NCI-H2029 (cell line): ENCODE results near the gene PARD6G.

Experiments
- DNase-seq: peaks from one replicate; lab custom pipeline; 2025; lab: John Stamatoyannopoulos, UW

Gene PARD6G

DNA sequence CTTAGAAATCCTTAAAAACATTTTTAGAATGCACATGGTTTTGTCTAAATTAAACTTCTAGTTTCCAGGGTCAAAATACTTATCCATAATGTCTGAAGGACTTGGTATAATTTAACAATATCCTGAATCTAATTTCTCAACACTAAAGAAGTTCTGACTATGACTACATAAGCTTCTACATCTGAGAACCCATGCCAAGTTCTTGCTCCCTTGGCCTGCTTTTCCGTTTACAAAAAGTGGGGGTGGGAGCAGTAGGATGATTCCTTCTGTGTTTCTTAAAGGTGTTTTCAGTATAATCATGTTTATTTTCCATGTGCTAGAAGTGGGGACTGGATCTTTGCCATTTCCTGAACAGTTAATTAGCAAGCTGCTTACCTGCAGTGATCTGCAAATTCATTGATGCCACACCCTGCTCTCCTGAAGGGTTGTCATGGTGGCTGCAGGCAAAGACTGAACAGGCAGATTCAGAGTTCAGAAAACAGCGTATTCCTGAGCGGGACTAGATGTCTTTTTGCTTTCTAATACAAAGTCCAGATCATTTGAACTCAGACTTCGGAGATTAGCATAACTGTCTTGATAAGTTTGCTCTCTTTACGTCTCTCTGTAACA, 102.0 kb downstream of the PARD6G start:
- no peak for DNase-seq

- no peak for DNase-seq
These were observed 103.4 kb downstream of the PARD6G start for GRCh38 chr18:80143881-80144280.

- no peak for DNase-seq
These were observed 106.8 kb downstream of the PARD6G start for GRCh38 chr18:80140455-80140985.

DNA sequence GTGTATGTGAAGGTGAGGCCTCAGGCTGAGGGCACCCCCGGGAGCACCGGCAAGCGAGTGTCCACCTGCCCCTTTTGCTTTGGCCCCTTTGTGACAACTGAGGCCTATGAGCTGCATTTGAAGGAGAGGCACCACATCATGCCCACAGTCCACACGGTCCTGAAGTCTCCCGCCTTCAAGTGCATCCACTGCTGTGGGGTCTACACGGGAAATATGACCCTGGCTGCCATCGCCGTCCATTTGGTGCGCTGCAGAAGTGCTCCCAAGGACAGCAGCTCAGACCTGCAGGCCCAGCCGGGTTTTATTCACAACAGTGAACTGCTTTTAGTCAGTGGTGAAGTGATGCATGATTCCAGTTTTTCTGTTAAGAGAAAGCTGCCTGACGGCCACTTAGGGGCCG, 109.3 kb downstream of the PARD6G start:
- DNase-seq: no peak

DNA sequence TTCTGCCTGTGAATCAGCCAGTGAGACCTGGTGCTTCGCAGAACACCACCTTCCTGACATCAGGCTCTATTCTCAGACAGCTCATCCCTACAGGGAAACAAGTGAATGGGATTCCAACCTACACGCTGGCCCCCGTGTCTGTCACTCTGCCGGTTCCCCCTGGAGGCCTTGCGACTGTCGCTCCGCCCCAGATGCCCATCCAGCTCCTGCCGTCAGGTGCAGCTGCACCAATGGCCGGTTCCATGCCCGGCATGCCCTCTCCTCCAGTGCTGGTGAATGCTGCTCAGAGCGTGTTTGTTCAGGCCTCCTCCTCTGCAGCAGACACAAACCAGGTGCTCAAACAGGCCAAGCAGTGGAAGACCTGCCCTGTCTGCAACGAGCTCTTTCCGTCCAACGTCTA, 110.2 kb downstream of the PARD6G start:
- DNase-seq: no peak

GRCh38 chr18:80136679-80137078, 110.6 kb downstream of the PARD6G start:
- no peak for DNase-seq

- DNase-seq: no peak
These were observed 112.2 kb downstream of the PARD6G start for GRCh38 chr18:80135136-80135535.

GRCh38 chr18:80133124-80133523, 114.2 kb downstream of the PARD6G start:
- no peak for DNase-seq

GRCh38 chr18:80132180-80132812, 115.0 kb downstream of the PARD6G start:
- DNase-seq: no peak

- DNase-seq: no peak
These were observed 116.8 kb downstream of the PARD6G start for GRCh38 chr18:80130555-80130954.

- no peak for DNase-seq
These were observed 117.5 kb downstream of the PARD6G start for GRCh38 chr18:80129672-80130367.

DNA sequence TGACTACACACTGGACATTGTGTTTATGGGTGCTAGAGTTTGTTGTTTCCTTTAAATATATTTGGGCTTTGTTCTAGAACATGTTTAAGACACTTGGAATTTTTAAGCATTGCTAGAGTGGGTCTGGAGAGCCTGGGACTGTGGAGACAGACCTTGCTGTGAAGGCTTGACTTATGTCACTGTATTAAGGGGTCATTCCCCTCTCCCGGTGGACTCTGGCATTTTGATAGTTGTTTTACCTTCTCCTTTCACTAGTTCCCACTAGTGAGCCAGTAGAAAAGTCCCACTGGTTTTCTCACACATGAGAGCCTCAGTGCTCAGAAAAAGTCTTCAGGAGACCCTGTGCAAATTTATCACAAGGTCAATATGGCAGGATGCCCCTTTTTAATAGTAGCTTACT, 119.7 kb downstream of the PARD6G start:
- no peak for DNase-seq

GRCh38 chr18:80126797-80127196, 120.5 kb downstream of the PARD6G start:
- no peak for DNase-seq

DNA sequence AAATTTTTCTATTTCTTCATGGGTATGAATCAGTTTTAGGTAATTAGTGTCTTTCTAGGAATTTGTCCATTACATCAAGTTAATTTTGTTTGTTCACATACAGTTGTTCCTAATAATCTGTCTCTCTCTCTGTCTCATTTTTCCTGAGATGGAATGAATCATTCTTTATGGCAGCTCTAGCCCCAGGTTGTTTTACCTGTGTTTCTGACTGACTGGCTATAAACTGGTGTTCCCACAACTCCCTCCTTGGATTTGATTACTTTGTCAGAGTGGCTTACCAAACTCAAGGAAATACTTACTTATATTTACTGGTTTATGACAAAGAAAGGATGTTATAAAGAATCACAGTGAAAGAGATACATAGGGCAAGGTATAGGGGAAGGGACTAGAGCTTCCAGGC, 123.2 kb downstream of the PARD6G start:
- no peak for DNase-seq

DNA sequence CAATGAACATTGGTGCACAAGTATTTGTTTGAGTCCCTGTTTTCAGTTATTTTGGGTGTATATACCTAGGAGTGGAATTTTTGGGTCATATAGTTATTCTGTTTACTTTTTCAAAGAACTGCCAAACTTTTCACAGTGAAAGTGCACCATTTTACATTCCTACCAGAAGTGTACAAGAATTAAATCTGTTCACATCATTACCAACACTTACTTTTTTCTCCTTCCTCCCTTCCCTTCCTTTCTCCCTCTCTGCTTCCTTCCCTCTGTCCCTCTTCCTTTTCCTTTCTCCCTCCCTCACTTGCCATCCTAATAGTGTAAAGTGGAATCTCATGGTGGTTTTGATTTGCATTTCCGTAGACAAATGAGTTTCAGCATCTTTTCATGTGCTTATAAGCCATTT, 126.4 kb downstream of the PARD6G start:
- DNase-seq: no peak

GRCh38 chr18:80119111-80119510, 128.2 kb downstream of the PARD6G start:
- no peak for DNase-seq

DNA sequence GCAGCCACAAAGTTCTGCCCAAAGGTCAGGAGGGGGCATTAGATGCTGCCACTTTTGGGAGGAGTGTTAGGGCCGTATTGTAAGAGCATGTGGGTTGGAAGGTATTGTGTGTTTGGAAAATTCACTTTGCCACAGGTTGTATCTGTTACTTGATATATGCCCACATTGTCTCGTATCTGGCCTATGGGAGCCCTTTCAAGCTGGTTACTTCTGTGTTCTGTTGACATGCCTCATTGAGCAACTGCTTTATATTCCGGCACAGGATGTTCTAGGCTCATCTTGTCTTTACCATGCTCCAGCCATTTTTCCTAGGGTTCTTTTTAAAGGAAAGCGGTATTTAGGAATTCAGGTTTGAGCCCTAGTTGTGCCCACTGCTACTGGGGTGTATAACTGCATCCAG, 132.3 kb downstream of the PARD6G start:
- no peak for DNase-seq

DNA sequence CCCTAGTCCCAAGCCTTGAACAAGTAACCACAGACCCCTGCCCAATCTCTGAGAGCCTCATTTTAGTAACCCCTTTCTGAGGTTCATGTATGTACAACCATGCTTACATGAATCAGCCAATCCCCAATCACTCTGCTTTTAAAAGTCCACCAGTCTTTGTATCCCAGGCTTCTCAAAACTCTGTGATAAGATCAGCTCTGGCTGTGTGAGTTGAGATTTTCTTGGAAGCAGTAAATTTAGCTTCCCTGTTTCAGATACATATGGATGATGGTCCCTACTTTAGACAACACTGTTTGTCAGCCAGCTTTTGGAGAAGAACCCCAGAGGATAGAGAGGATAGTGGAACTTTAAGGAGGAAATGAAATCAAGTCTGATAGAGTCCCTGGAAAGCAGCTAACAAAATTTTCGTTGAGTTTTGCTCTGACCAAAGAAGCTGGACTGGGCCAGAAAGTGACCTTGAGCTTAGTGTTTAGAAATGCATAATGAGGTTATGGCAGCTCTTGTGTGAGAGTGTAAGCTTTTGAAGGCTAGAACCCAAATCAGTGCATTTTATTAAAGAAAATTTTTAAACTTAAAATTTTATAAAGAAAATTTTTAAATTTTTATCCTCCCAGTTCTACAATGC, 134.6 kb downstream of the PARD6G start:
- DNase-seq: no peak

DNA sequence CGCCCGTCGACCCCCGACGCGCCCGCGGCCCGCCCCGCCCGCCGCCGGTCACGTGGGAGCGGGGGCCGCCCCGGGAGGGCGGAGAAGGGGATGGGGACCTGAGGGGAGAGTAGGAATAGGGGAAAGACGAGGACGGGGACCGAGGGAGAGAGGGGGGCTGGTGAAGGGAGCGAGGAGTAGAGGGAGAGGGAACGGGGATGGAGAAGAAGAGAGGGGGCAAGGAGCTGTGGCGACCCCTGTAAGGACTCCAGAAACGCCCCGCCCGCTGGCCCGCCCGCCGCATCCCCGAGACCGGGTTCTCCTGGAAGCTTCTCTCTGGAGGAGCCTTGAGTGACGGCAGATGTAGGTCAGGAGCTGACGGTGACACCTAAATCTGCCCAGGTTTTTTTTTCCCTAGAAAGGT, 137.6 kb downstream of the PARD6G start:
- no peak for DNase-seq

DNA sequence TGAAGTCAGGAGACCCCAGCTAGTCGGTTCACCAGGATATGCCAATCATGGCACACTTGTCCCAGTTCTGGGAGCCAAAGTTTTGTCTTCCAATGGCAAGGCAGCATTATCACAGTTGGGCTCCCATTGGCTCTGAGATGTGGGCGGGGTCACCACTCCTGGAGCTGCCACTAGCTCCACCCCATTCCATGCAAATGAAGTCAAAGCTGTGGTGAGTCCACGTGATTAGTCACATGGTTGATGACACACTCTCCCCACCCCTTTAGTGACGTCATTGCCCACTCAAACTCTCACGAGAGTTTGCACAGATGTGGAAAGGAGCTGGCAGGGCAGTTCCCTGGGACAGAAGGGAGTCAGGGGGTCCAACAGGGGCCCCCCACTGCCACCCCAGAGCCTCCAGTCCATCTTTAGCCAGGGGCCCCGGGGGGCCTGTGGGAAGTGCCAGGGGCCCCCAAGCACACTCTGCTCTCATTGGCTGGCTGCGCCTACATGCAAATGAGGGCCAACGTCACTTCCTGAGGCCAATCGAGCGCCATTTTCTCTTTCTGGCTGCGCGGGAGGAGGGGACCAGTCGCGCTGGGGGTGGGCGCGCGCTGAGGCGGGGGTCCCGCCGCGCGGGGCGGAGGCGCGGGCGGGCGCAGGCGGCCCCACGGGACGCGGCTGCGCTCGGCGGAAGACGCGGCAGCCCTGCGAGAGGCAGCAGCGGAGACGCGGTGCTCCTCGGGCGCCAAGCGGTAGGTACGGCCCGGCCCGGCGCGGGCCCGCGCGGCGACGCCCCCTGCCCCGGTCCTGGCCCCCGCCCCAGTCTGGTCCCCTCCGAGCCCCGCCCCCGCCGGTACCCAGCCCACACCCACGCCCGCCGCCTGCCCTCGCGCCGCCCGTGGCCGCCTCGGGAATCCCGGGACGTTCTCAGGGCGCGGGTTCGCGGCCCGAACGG, 138.3 kb downstream of the PARD6G start, which contains the start of gene ADNP2:
TSS of gene ADNP2 (plus strand) at position 524 of the 937 bp plus-strand sequence. CDS start 8,281 bp downstream, outside the sequence.
- DNase-seq: peak; percentile 75

- no peak for DNase-seq
These were observed 139.2 kb downstream of the PARD6G start for GRCh38 chr18:80108121-80108536.
